CD4-positive, alpha-beta memory T cell (primary cell): ENCODE data around the gene PPP1R7. TPM values are rescaled to one million over a fixed set of nuclear protein-coding genes. Genes with fewer than 3 reads are reported as not detected.

Experiments used
- CTCF ChIA-PET: fragments of 350-600 bp; sonication (Branson Sonifier 250); formaldehyde crosslinking; loops from one replicate; lab custom pipeline; 2021; ENCODE audit warnings: inconsistent platforms; ENCODE audit not compliant: partially characterized antibody; lab: Charles Lee
- POLR2A ChIA-PET: fragments of 350-600 bp; sonication (Branson Sonifier 250); formaldehyde crosslinking; loops from one replicate; lab custom pipeline; 2021; ENCODE audit not compliant: partially characterized antibody; lab: Charles Lee
- DNase-seq, 5 donors: peaks; one replicate each; pipeline versions ENCODE4 v3.0.0 to v3.0.0-alpha.2; 2020 to 2022; ENCODE audit warnings: mixed read lengths in 1 of 5
- H3K27ac ChIP-seq: one replicate; pipeline ENCODE4 v1.7.0; 2013; ENCODE audit warnings: low read depth, low read length
- H3K27me3 ChIP-seq: 2 replicates; pipeline ENCODE4 v1.7.0; 2013; ENCODE audit warnings: mild to moderate bottlenecking, low read length, moderate library complexity; ENCODE audit not compliant: insufficient read depth
- H3K36me3 ChIP-seq: 2 replicates; pipeline ENCODE4 v1.7.0; 2013; ENCODE audit warnings: mild to moderate bottlenecking, low read length, moderate library complexity; ENCODE audit not compliant: insufficient read depth
- H3K4me1 ChIP-seq: 2 replicates; pipeline ENCODE4 v1.7.0; 2013; ENCODE audit warnings: mild to moderate bottlenecking, low read length, moderate library complexity; ENCODE audit not compliant: insufficient read depth
- H3K4me3 ChIP-seq, 2 donors: one replicate each; pipeline ENCODE4 v1.7.0; 2013; ENCODE audit warnings: low read length in 2 of 2, mild to moderate bottlenecking in 1 of 2
- H3K9me3 ChIP-seq, 2 donors: one replicate each; pipeline ENCODE4 v1.7.0; 2013; ENCODE audit warnings: low read length in 2 of 2, control low read depth in 1 of 2; ENCODE audit not compliant: control insufficient read depth in 1 of 2
- H3K27ac Mint-ChIP-seq, 7 donors: one replicate each; pipeline ENCODE4 v1.8.0; 2020 to 2021; ENCODE audit warnings: mixed read lengths in 7 of 7, mild to moderate bottlenecking in 6 of 7, inconsistent platforms in 3 of 7, moderate library complexity in 3 of 7
- H3K27me3 Mint-ChIP-seq, 2 donors: one replicate each; pipeline ENCODE4 v1.8.0; 2020 to 2021; ENCODE audit warnings: mixed read lengths in 2 of 2
- H3K36me3 Mint-ChIP-seq, 2 donors: one replicate each; pipeline ENCODE4 v1.8.0; 2020 to 2021; ENCODE audit warnings: mixed read lengths in 2 of 2, inconsistent platforms in 1 of 2, mild to moderate bottlenecking in 1 of 2
- H3K4me1 Mint-ChIP-seq, 4 donors: one replicate each; pipeline ENCODE4 v1.8.0; 2020 to 2021; ENCODE audit warnings: mixed read lengths in 4 of 4, mild to moderate bottlenecking in 1 of 4
- H3K4me3 Mint-ChIP-seq, 8 donors: one replicate each; pipeline ENCODE4 v1.8.0; 2020 to 2021; ENCODE audit warnings: mixed read lengths in 8 of 8, mild to moderate bottlenecking in 7 of 8, moderate library complexity in 6 of 8, inconsistent platforms in 3 of 8
- H3K9me3 Mint-ChIP-seq, 8 donors: one replicate each; pipeline ENCODE4 v1.8.0; 2020 to 2021; ENCODE audit warnings: mixed read lengths in 8 of 8, mild to moderate bottlenecking in 5 of 8, inconsistent platforms in 3 of 8, moderate library complexity in 1 of 8
- intact Hi-C: fragments of 100-400 bp; cut with micrococcal nuclease; formaldehyde crosslinking; loops from one replicate; pipeline ENCODE4 v1.15.1; 2023
- polyA plus RNA-seq, 2 donors: library from polyadenylated mRNA; unstranded; fragments of 300-500 nt; fragmentation: Illumina TruSeq; gene quantifications; one replicate each; pipeline ENCODE4 v1.2.3, GENCODE V29; 2021
- total RNA-seq, 2 experiments: library from RNA; stranded (reverse); gene quantifications; one replicate each; pipeline ENCODE4 v1.2.3, GENCODE V29; 2021

Gene PPP1R7
- total and polyA plus RNA-seq, 4 experiments from 2014 or later = 61.3 to 119 (median 91.6) TPM

- Mint-ChIP-seq H3K36me3 (no peaks in the 10 kb centered on the region), H3K9me3 (no peaks in the 10 kb centered on the region), H3K27me3 (no peaks in the 10 kb centered on the region), H3K4me3 (no peak overlapping the region), H3K27ac (no peak overlapping the region), H3K4me1 (no peaks in the 10 kb centered on the region)
- no peaks in the 10 kb centered on the region for H3K27me3 ChIP-seq
- DNase-seq = no peak
- H3K36me3 ChIP-seq = no peaks in the 10 kb centered on the region
- POLR2A ChIA-PET = no interaction called here
- CTCF ChIA-PET = no interaction called here
- H3K4me1 ChIP-seq = no peaks in the 10 kb centered on the region
- no peak overlapping the region for H3K27ac ChIP-seq
- H3K4me3 ChIP-seq = no peak overlapping the region
- H3K9me3 ChIP-seq = no peaks in the 10 kb centered on the region
- intact Hi-C loops = no loop called here
Observed at GRCh38 chr2:241197947-241198346, 47.7 kb downstream of the PPP1R7 start.

GRCh38 chr2:241198381-241199279 lies 48.4 kb downstream of the PPP1R7 start:
- no peaks in the 10 kb centered on the region for H3K27me3 ChIP-seq
- CTCF ChIA-PET = no interaction called here
- H3K27me3 Mint-ChIP-seq = no peaks in the 10 kb centered on the region
- H3K27ac Mint-ChIP-seq = no peak overlapping the region
- no peaks in the 10 kb centered on the region for H3K4me1 Mint-ChIP-seq
- no peaks in the 10 kb centered on the region for H3K36me3 Mint-ChIP-seq
- POLR2A ChIA-PET = no interaction called here
- H3K4me3 Mint-ChIP-seq = no peak overlapping the region
- intact Hi-C loops = no loop called here
- no peak for DNase-seq
- no peak overlapping the region for H3K27ac ChIP-seq
- H3K36me3 ChIP-seq = no peaks in the 10 kb centered on the region
- no peaks in the 10 kb centered on the region for H3K4me1 ChIP-seq
- no peaks in the 10 kb centered on the region for H3K9me3 Mint-ChIP-seq
- no peak overlapping the region for H3K4me3 ChIP-seq
- H3K9me3 ChIP-seq = no peaks in the 10 kb centered on the region

GRCh38 chr2:241199286-241199685 lies 49.0 kb downstream of the PPP1R7 start:
- Histone ChIP-seq H3K27me3 (no peaks in the 10 kb centered on the region), H3K27ac (no peak overlapping the region), H3K4me1 (no peaks in the 10 kb centered on the region), H3K4me3 (no peak overlapping the region), H3K9me3 (no peaks in the 10 kb centered on the region), H3K36me3 (no peaks in the 10 kb centered on the region)
- Mint-ChIP-seq H3K4me1 (no peaks in the 10 kb centered on the region), H3K9me3 (no peaks in the 10 kb centered on the region), H3K27ac (no peak overlapping the region), H3K36me3 (no peaks in the 10 kb centered on the region), H3K4me3 (no peak overlapping the region), H3K27me3 (no peaks in the 10 kb centered on the region)
- ChIA-PET CTCF (no interaction called here), POLR2A (no interaction called here)
- intact Hi-C loops = no loop called here
- no peak for DNase-seq

GRCh38 chr2:241199897-241200821 lies 49.9 kb downstream of the PPP1R7 start:
- Mint-ChIP-seq H3K9me3 (no peaks in the 10 kb centered on the region), H3K36me3 (no peaks in the 10 kb centered on the region), H3K4me3 (no peak overlapping the region), H3K4me1 (no peaks in the 10 kb centered on the region), H3K27me3 (no peaks in the 10 kb centered on the region), H3K27ac (no peak overlapping the region)
- ChIA-PET POLR2A (no interaction called here), CTCF (no interaction called here)
- H3K27ac ChIP-seq = no peak overlapping the region
- no peaks in the 10 kb centered on the region for H3K36me3 ChIP-seq
- no peak for DNase-seq
- intact Hi-C loops = no loop called here
- no peaks in the 10 kb centered on the region for H3K27me3 ChIP-seq
- no peaks in the 10 kb centered on the region for H3K9me3 ChIP-seq
- no peaks in the 10 kb centered on the region for H3K4me1 ChIP-seq
- H3K4me3 ChIP-seq = no peak overlapping the region

GRCh38 chr2:241200822-241201395 lies 50.6 kb downstream of the PPP1R7 start:
- ChIA-PET CTCF (no interaction called here), POLR2A (no interaction called here)
- Mint-ChIP-seq H3K9me3 (no peaks in the 10 kb centered on the region), H3K4me1 (no peaks in the 10 kb centered on the region), H3K36me3 (no peaks in the 10 kb centered on the region), H3K27ac (no peak overlapping the region), H3K27me3 (no peaks in the 10 kb centered on the region), H3K4me3 (no peak overlapping the region)
- intact Hi-C loops = no loop called here
- no peaks in the 10 kb centered on the region for H3K4me1 ChIP-seq
- no peaks in the 10 kb centered on the region for H3K9me3 ChIP-seq
- no peaks in the 10 kb centered on the region for H3K27me3 ChIP-seq
- no peak overlapping the region for H3K4me3 ChIP-seq
- DNase-seq = no peak
- H3K27ac ChIP-seq = no peak overlapping the region
- no peaks in the 10 kb centered on the region for H3K36me3 ChIP-seq

- no peak for DNase-seq
- POLR2A ChIA-PET = no interaction called here
- no peaks in the 10 kb centered on the region for H3K27me3 Mint-ChIP-seq
- H3K27ac Mint-ChIP-seq = no peak overlapping the region
- no peaks in the 10 kb centered on the region for H3K27me3 ChIP-seq
- no peak overlapping the region for H3K4me3 ChIP-seq
- H3K27ac ChIP-seq = no peak overlapping the region
- no peaks in the 10 kb centered on the region for H3K4me1 Mint-ChIP-seq
- CTCF ChIA-PET = no interaction called here
- intact Hi-C loops = no loop called here
- H3K36me3 ChIP-seq = no peaks in the 10 kb centered on the region
- H3K9me3 Mint-ChIP-seq = no peaks in the 10 kb centered on the region
- no peaks in the 10 kb centered on the region for H3K36me3 Mint-ChIP-seq
- no peaks in the 10 kb centered on the region for H3K9me3 ChIP-seq
- H3K4me1 ChIP-seq = no peaks in the 10 kb centered on the region
- H3K4me3 Mint-ChIP-seq = no peak overlapping the region
Observed at GRCh38 chr2:241201445-241202267, 51.4 kb downstream of the PPP1R7 start.

GRCh38 chr2:241202268-241202585 lies 52.0 kb downstream of the PPP1R7 start:
- Mint-ChIP-seq H3K4me1 (no peaks in the 10 kb centered on the region), H3K27ac (no peak overlapping the region), H3K4me3 (no peak overlapping the region), H3K9me3 (no peaks in the 10 kb centered on the region), H3K36me3 (no peaks in the 10 kb centered on the region), H3K27me3 (no peaks in the 10 kb centered on the region)
- ChIA-PET CTCF (no interaction called here), POLR2A (no interaction called here)
- DNase-seq = no peak
- H3K4me3 ChIP-seq = no peak overlapping the region
- H3K36me3 ChIP-seq = no peaks in the 10 kb centered on the region
- H3K9me3 ChIP-seq = no peaks in the 10 kb centered on the region
- intact Hi-C loops = no loop called here
- H3K27ac ChIP-seq = no peak overlapping the region
- no peaks in the 10 kb centered on the region for H3K27me3 ChIP-seq
- H3K4me1 ChIP-seq = no peaks in the 10 kb centered on the region
